ENCODE data around the gene EVI5.

Gene EVI5

GRCh38 chr1:92461364-92462097 is 323.4 kb downstream of the EVI5 start:
- Histone ChIP-seq H3K9ac (peak overlapping the region in 7 of 11 experiments; percentile 71 to 82 (median 77); a peak in 11 of 22 replicates), H3K4me2 (peak overlapping the region; percentile 65 to 88 (median 80); a peak in 21 of 22 replicates), H3K27ac (peak overlapping the region in 9 of 11 experiments; percentile 88 to 96 (median 94); a peak in 18 of 22 replicates), H3K9me3 (replicated peaks in 1 of 11) (no peaks in the 10 kb centered on the region), H3K36me3 (no peaks in the 10 kb centered on the region), H3K4me3 (no peak overlapping the region), H3K27me3 (no peaks in the 10 kb centered on the region), H4K20me1 (no peaks in the 10 kb centered on the region), H3K4me1 (peaks cover 52 to 81% (median 71%) of the 10 kb centered on the region in 10 experiments)
- TF ChIP-seq Cebpa-rat (IDR thresholded peaks at IDR 0.05): no peak

- no peaks in the 10 kb centered on the region for H3K9me3 ChIP-seq (replicated peaks in 1 of 11)
- peak overlapping the region; percentile 79 to 96 (median 92) for H3K27ac ChIP-seq
- peak overlapping the region; percentile 71 to 82 (median 77) for H3K9ac ChIP-seq
- no peaks in the 10 kb centered on the region for H3K36me3 ChIP-seq
- peak in 9 of 11 experiments; percentile 57 to 95 (median 93); a peak in 17 of 22 replicates for TF ChIP-seq Cebpa-rat (IDR thresholded peaks at IDR 0.05)
- no peaks in the 10 kb centered on the region for H3K27me3 ChIP-seq
- H3K4me1 ChIP-seq: peaks cover 51 to 75% (median 65%) of the 10 kb centered on the region in 10 experiments
- no peaks in the 10 kb centered on the region for H4K20me1 ChIP-seq
- H3K4me3 ChIP-seq: peak overlapping the region in 9 of 10 experiments; percentile 2 to 47 (median 14); a peak in 13 of 20 replicates
- H3K4me2 ChIP-seq: peak overlapping the region; percentile 65 to 88 (median 80)
These were observed 325.0 kb downstream of the EVI5 start for GRCh38 chr1:92459871-92460320.

Data from BLaER1 treated with 17β-estradiol and CSF1 and Interleukin-3, amounts not matched to agents 10 nM and 100 nM (cell line).